NOMO-1 (cell line): ENCODE measurements around the gene ZNF207.
"Not testable (repeated sequence)": the region's sequence is repeated elsewhere in the genome, so short reads cannot be mapped to it uniquely, and the experiment has no call there.

Experiments
- DNase-seq, 2 experiments: peaks; one replicate each; lab custom pipeline; 2025; ENCODE audit not compliant: unreplicated experiment in 2 of 2; lab: John Stamatoyannopoulos, UW

Gene ZNF207

DNA sequence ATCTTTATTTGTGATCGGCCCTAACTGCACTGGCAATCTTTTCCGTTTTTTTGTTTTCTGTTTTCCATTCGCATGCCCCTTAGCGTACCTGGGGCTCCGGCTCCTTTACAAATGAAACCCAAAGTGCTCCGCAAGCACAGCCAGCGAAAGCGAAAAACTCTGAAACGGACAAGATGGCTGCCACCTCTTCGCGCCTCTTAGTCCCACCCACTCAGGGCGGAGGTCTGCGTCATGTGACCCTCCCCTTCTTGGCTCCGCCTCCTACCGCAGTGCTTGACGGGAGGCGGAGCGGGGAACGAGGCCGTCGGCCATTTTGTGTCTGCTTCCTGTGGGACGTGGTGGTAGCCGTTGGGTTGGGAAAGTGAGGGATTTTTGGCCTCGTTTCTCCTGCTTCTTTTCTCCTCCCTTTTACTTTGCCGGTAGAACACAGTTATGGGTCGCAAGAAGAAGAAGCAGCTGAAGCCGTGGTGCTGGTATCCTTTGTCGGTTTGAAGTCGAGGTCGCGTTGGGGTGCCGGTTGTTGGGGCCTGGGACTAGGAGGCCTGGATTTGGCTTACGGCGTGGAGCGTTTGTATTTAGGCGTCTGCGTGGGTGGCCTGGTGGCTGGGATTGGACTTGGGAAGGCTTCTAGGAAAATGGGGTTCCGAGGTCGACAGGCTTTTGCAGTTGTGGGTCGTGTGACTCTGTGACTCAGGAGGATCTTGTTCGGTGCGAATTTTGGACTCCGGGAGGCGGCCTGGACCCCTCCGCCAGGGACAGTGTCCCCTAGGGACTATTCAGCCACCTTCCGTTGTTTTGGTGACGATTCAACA is at the start of gene ZNF207:
ZNF207 (plus strand) TSS at position 304 of the 812 bp plus-strand sequence; CDS start at position 433, 129 bp downstream.
- peak; percentile 93 to 97 for DNase-seq

DNA sequence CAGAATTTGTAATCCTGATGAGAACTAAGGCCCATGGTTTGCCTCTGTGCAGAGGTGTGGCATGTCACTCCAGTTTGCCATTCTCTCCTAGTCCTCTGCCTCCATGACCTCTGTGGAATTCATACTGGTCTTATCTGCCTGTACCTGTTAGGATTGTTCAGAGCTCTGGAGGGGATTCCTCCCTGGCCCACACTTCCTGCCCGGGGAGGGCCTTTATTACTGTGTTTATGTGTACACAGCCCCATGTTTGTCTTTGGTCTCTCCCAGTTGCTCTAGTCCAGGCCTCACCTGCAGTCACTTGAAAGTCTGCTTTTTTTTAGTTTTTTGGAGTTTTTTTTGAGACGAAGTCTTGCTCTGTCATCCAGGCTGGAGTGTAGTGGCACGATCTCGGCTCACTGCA is 47.9 kb upstream of the ZNF207 start:
- no peak for DNase-seq

DNA sequence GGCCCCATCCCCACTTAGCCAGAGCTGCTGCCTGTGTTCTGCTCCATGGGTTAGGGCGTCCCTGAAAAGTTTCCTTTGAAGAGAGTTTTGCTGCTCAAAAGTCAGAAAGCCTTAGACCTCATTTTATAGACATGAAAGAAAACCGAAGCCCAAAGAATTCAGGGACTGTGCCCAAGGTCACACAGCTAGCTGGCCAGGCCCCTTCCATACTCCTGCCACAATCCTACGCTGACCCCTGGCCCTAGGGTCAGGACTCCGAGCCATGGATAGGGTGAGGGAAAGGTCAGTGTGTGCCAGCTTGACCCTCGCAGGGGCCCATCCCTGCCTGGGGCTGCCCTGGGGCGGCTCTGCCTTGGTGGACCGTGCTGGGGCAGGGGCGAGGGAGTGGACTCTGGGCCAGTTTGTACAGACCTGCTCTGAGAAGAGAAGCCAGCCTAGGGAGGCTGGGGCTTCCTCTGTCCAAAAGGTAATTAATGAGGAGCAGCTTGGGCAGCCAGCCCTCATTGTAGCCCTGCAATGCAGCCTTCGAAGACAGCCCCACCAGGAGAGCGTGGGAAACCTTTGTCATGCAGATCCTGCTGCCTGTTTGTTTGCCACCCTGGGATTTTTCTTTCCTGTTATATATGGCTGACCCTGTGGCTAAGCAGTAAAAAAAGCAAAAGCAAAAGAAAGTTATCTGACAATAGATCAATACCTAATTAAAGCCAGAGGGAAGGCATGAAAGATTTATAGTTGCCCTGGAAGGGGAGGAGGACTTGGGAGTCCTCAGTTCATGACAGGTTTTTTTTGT is 46.9 kb upstream of the ZNF207 start:
- DNase-seq, result no peak

DNA sequence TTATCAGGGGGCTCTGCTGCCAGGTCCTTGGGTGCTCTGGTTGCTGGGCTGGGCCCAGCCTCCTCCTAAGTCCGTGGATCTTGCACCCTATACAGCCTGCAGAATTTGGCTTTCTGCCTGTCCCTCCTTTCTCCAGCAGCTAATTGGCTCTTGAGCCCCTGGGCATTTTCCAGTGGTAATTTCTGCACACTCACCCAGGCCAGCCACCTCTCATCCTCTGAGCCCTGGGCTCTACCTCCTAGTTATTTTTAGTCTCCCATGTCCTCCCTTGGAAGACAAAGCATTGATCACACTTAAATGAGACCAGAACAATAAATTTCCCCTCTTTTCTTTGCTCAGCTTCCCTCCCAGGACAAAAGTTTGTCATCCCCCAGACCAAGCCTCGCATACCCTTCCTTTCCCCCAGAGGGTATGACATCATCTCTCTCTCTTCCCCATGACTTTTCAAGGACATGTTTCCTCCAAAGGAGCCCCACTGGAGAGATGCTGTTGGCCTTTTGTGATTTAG is 46.1 kb upstream of the ZNF207 start:
- DNase-seq, result no peak

DNA sequence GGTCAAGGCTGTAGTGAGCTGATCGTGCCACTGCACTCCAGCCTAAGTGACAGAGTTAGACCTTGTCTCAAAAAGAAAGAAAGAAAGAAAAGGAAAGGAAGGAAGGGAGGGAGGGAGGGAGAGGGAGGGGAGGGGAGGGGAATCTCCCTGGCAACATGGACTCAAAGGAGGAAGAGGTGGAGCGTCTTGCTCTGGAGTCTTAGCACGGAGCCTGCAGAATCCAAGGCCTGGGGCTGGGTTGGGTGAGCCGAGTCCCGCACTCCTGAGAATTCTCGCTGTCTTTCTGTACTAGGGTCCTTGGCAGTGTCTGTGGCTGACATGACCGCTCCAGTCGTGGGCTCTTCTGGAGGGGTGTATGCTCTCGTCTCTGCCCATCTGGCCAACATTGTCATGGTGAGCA is 44.9 kb upstream of the ZNF207 start:
- DNase-seq, result no peak

DNA sequence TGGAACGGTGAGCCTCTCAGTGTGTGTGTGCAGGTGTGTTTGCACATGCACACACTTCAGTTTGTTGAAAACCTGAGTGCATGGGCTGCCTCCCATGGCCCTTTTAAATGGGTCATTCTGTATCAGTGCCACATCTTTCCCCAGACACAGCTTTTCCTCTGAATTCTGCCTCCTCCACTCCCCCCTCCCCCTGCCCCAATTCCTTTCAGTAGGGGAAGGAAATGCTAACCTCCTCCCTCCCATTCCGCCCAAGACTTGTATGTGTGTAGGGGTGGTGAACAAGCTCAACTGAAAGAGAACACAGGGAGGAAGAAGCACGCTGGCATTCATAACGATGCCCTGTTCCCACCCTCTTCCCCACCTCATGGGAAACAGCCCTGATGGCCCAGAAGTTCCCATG is 42.3 kb upstream of the ZNF207 start:
- DNase-seq, result no peak

DNA sequence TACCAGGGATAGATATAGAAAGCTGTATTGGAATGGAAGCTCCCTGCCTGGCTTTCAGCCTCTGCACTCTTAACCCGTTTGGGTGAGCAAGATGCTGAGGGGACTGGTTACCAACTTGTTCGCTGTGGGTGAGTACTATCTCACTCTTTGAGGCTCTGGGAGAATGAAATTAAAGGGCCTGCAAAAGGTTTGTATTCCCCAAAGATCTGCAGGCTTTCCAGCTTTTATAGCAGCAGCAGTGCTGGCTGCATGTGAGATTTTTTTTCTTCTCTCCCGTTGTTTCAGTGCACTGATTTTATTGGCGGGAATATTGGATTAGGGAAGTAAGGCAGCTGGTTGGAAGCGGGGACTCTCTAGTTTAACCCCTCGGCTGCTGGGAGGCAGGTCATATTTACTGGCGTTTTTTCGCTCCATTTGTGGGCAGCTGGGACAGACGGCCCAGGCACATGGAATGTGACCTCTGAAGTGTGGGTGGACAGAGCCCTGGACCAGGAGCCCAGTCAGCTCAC is 38.9 kb upstream of the ZNF207 start:
- no peak for DNase-seq

DNA sequence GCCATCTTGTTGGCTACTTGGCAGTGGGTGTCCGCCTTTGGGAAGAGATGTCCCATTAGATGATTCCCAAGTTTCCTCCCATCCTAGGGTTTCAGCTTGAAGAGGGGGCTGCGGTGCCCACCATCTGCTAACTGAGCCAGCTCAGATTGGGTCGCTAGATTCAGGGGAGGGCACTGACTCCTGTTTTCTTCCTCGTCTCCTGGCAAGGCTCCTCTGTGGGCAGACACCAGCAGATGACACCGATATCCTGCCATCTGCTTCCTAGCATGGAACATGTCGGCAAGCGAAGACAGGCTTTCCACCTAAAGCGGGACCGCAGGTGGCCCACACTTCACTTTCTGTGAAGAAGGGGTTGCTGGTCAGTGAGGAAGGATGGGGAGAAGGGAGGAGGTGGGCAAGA is 35.3 kb upstream of the ZNF207 start:
- DNase-seq, result no peak

DNA sequence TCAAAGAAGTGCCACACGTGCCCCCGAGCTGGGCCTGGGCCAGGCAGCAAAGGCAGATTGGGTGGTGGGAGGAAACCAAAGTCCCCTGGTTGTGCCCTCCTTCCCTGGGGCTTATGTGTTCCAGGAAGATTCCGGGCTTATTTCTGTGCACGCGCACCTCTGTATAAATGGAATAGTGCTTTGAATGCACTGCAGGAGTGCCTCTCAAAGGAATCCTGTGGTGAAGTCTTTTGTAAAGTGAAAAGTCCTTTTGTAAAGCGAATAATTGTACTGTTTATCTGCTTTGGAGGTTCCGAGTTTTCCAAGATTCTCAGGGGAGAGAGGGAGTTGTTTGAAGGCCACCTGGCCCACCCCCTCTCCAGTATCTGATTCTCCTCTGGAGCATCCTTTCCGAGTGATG is 34.8 kb upstream of the ZNF207 start:
- DNase-seq, result no peak

DNA sequence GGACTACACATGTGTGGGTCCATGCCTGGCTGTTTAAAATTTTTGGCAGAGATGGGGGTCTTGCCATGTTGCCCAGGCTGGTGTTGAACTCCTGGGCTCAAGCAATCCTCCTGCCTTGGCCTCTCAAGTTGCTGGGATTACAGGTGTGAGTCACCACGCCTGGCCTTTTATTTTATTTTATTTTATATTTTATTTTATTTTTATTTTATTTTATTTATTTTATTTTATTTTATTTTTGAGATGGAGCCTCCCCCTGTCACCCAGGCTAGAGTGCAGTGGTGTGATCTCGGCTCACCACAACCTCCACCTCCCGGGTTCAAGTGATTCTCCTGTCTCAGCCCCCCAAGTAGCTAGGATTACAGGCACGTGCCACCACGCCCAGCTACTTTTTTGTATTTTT is 33.3 kb upstream of the ZNF207 start:
- not testable (repeated sequence) for DNase-seq

DNA sequence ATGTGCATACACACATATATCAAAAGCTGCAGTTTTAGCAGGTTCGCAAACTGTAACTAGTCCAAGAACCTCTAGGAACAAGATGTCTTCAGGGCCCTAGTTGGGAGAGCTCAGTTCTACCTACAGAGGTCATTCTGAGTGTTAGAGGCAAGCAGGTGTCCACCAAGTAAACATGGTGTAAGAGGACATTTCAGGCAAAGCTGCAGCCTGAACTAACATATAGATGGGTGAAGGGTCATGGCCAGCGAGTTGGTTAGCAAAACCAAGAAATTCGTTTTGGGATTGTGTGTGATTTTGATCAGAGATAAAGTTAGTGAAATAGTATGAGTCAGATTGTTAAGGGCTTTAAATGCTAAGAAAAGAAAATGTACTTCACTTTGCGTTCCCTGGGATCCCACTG is 32.6 kb upstream of the ZNF207 start:
- DNase-seq, result no peak

DNA sequence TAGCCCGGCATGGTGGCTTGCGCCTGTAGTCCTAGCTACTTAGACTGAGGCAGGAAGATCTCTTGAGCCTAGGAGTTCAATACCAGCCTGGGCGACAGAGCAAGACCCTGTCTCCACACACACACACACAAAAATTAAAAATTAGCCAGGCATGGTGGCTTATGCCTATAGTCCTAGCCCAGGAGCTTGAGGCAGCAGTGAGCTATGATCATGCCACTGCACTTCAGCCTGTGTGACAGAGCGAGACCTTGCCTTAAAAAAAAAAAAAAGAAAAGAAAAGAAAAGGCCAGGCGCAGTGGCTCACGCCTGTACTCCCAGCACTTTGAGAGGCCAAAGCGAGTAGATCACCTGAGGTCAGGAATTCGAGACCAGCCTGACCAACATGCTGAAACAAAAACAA is 31.9 kb upstream of the ZNF207 start:
- no peak for DNase-seq

DNA sequence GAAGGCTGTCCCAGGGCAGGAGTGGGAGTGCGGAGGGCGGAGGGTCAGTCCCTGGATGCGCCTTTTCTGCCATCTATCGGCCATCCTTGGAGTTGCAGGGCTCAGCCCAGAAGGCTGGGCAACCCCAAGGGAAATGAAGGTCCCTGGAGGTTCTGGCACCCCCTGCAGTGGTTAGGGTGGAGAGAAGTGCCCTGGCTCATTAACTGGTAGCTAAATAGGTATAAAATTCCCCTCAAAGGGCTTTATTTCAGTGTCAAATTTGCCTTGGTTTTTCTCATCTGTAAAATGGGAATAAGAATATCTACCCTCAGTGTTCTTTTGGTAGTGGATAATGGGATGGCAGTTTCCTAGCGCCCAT is 30.4 kb upstream of the ZNF207 start:
- peak; percentile 40 to 57 for DNase-seq

DNA sequence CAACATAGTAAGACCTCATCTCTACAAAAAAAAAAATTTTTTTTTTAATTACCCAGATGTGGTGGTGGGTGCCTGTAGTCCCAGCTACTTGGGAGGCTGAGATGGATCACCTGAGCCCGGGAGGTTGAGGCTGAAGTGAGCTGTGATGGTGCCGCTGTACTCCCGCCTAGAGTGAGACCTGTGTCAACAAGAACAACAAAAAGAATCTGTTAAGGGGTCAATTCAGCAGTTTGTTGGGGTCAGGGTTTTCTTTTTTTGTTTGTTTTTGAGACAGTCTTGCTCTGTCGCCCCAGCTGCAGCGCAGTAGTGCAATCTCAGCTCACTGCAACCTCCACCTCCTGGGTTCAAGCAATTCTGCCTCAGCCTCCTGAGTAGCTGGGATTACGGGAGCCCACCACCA is 29.9 kb upstream of the ZNF207 start:
- not testable (repeated sequence) for DNase-seq

DNA sequence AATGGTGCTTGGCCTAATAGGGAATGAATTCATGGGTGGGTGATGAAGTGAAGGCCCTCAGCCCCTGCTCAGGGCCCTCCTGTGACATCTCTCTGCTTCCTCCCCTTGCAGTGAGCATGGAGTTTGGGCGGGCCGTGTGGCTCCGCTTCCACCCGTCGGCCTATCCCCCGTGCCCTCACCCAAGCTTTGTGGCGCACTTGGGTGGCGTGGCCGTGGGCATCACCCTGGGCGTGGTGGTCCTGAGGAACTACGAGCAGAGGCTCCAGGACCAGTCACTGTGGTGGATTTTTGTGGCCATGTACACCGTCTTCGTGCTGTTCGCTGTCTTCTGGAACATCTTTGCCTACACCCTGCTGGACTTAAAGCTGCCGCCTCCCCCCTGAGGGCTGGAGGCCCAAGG is 29.1 kb upstream of the ZNF207 start:
- no peak for DNase-seq

DNA sequence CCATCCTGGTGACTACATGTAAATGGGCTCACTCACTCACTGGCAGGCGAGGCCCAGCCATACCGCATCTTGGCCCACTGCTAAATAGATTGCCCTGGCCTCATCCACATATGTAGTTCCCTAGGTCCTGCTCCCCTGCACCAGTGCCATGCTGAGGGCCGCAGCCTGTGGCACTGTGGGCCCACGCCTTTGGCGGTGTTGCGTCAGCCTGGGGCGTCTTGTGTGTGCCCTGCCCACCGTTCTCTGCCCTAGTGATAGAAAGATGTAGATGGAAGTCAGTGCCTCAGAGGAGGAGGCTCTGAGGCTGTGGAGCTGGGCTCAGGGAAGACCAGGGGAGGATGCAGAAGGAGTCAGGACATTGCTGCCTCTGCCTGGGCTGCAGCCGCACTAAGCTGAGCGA is 26.9 kb upstream of the ZNF207 start:
- DNase-seq, result no peak

DNA sequence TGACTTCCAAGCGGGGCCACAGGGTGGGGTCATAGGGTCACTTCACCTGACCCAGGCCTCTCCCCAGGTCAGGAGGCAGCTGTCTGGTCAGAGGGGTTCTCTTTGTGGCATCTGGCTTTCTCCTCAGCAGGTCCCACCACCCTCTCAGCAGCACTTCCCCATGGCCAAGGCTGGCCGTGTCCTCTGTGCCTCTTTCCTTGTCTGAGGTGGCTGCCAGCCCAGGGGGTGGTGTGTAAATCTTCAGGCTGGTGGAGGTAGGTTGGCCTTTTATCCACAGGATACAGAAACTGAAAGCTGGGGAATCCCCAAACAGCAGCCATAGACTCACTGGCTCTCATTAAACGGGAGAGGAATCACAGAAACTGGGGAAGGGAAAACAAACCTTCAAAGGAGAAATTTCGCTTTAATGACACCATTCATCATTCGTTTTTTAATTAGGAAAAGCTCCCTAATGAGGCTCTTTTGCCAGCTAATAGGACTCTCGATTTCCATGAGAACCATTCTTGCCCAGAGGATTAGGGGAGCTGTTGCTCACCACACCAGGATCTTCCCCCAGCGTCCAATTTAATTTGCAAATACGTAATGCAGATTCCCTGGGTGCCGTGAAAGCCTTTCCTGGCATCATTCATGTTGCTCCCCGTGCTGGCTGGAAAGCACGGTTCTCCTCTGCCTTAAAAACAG is 26.0 kb upstream of the ZNF207 start:
- no peak for DNase-seq

DNA sequence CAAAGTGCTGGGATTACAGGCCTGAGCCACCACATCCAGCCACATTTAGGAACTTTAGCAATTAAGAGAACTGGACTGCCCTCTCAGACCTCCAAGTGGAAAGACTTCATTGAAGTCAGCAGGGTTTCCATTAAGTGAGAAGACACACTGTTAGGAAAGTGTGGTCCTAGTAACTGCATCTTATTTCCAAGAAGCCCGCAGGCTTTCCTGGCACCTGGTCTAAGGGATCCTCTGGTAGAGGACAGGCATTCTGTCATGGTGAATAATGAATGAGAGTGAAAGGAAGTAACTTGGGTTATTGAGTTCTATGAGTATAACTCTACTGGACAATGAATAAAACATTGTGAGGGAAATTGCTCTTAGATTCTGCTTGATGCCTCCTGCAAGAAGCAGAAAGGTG is 22.0 kb upstream of the ZNF207 start:
- DNase-seq, result no peak

DNA sequence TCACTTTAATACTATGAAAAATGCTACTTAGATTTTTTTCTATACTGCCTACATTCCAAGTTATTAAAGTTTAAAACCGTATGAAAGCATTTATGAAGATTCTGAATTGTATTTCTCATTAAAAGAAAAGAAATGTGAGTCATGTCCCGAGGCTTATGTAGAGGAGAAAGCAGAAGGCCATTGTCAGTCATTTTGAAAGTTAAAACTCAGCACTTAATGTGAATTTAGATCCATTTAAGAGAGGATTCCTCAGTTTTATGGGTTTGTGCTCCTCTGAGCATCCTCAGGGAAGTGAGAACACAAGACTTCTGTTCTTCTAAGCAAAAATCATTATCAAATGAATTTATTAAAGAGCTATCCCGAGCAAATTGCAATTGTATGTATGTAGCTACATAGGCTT is 19.8 kb upstream of the ZNF207 start:
- no peak for DNase-seq

DNA sequence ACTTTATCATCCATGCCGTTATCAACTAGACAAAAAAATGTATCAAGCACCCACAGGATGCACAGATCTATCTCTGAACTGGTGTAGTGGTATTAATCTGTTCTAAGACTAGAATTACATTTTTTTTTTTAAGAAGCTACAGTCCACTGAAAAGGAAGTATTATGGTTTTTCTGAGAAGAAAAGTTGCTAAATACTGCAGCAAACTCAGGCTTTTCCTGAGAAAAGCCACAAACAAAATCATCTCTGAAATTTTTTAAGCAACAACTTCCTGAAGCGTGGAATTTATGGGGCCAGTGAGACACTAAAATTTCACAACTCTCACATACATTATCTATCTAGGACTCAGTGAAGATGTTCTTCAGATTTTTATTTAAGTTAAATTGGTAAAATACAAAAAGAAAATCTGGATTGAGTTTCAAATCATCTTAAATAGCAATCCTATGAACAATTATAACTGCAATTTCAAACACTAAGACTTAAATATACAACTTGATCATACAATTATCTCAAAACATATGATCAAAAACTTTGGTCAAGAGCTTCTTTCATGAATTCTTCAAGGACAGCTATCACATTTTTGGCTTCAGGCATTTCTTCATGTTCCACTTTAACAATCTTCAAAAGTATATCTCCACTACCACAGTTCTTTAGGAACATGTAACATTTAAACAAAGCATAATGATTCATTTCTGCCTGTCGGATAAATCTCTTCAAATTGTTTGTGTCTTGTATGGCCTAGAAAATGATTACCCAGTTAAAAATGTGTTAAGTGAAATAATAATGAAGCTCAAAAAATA is 18.5 kb upstream of the ZNF207 start:
- peak; percentile 51 to 61 for DNase-seq
